ENCODE measurements around the gene TDP1. TPM values are rescaled to one million over a fixed set of nuclear protein-coding genes. Genes with fewer than 3 reads are reported as not detected.
A peak's percentile ranks its signal among the peaks of the same experiment; 100 is the strongest.

Gene TDP1
- total and polyA plus RNA-seq, 2 of the 13 experiments (the other 11 are each of a cell fraction or from before 2014, with no cell fraction given): 16.4 to 31.2 TPM

DNA sequence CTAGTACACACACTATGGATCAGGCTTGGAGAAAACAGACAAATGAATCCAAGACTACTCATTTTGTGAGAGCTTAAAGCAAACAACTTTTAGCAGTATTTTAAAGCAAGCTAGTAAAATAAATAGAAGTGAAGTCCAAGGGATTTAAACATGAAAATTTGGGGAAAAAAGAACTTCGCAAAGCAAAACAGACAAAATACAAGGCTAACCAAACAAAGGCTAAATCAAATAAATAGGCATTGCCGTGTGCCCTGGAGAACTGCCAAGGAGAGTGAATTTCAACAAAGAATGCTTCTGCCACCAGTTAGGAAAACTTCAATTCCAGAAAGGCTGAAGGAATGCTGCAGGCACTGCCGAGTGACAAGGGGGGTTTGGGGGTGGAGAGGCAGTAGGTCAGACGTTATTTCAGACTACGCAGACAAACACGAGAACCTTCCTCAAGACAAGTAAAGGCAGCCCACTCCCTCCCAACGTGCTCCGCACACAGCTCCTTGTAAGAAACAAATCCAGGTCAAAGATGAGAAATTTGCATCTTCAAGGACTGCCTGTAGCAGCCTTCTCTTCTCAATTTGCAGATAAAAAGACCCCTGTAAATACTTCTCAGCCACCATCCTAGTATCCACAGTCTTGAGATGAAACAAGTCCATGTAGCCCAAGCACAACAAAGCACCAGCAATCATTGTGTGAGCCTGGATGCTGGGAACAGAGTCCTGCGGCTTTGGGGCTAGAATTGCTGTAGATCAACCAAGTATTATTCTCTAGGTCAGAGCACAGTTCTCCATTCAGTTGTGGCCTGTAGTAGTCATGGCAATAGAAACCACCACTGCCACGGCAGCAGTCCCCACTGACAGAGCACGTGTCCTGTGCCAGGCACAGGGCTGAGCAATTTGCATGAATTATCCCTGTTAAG, 44.5 kb upstream of the TDP1 start (continued):
- TF ChIP-seq ETV5 (CRISPR knock-in tag; IDR thresholded peaks at IDR 0.05; ENCODE audit: borderline replicate concordance): no peak
- TF ChIP-seq, protein P1, sequence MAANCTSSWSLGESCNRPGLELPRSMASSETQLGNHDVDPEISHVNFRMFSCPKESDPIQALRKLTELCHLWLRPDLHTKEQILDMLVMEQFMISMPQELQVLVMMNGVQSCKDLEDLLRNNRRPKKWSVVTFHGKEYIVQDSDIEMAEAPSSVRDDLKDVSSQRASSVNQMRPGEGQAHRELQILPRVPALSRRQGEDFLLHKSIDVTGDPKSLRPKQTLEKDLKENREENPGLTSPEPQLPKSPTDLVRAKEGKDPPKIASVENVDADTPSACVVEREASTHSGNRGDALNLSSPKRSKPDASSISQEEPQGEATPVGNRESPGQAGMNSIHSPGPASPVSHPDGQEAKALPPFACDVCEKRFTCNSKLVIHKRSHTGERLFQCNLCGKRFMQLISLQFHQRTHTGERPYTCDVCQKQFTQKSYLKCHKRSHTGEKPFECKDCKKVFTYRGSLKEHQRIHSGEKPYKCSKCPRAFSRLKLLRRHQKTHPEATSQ (CRISPR knock-in tag; IDR thresholded peaks at IDR 0.05; ENCODE audit: borderline replicate concordance): no peak
- TF ChIP-seq ZNF777 (CRISPR knock-in tag; IDR thresholded peaks at IDR 0.05): no peak
- TF ChIP-seq ZNF235 (CRISPR knock-in tag; IDR thresholded peaks at IDR 0.05; ENCODE audit: borderline replicate concordance): no peak
- no peak for TF ChIP-seq ZFP36L2 (CRISPR knock-in tag; IDR thresholded peaks at IDR 0.05)
- TF ChIP-seq ZNF274 (CRISPR knock-in tag; IDR thresholded peaks at IDR 0.05): no peak
- peak; percentile 25; the same call in 1 of the 2 replicates for TF ChIP-seq FOXC1 (CRISPR knock-in tag; IDR thresholded peaks at IDR 0.05; ENCODE audit: borderline replicate concordance)
- TF ChIP-seq ZNF646 (CRISPR knock-in tag; IDR thresholded peaks at IDR 0.05): no peak
- no peak for TF ChIP-seq ZNF562 (CRISPR knock-in tag; IDR thresholded peaks at IDR 0.05; ENCODE audit: borderline replicate concordance)
- TF ChIP-seq SMC3 (IDR thresholded peaks at IDR 0.05; ENCODE audit: low read length): no peak
- no peak for TF ChIP-seq TP53 (CRISPR knock-in tag; conservative IDR thresholded peaks at IDR 0.05)
- no peak for TF ChIP-seq GTF3A (CRISPR knock-in tag; conservative IDR thresholded peaks at IDR 0.05)
- TF ChIP-seq CAMTA2 (CRISPR knock-in tag; IDR thresholded peaks at IDR 0.05; ENCODE audit: borderline replicate concordance): no peak
- TF ChIP-seq, protein P2, sequence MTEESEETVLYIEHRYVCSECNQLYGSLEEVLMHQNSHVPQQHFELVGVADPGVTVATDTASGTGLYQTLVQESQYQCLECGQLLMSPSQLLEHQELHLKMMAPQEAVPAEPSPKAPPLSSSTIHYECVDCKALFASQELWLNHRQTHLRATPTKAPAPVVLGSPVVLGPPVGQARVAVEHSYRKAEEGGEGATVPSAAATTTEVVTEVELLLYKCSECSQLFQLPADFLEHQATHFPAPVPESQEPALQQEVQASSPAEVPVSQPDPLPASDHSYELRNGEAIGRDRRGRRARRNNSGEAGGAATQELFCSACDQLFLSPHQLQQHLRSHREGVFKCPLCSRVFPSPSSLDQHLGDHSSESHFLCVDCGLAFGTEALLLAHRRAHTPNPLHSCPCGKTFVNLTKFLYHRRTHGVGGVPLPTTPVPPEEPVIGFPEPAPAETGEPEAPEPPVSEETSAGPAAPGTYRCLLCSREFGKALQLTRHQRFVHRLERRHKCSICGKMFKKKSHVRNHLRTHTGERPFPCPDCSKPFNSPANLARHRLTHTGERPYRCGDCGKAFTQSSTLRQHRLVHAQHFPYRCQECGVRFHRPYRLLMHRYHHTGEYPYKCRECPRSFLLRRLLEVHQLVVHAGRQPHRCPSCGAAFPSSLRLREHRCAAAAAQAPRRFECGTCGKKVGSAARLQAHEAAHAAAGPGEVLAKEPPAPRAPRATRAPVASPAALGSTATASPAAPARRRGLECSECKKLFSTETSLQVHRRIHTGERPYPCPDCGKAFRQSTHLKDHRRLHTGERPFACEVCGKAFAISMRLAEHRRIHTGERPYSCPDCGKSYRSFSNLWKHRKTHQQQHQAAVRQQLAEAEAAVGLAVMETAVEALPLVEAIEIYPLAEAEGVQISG (CRISPR knock-in tag; IDR thresholded peaks at IDR 0.05): peak; percentile 36; the same call in 1 of the 2 replicates
- no peak for TF ChIP-seq THAP11 (CRISPR knock-in tag; IDR thresholded peaks at IDR 0.05)
- TF ChIP-seq, protein P3, sequence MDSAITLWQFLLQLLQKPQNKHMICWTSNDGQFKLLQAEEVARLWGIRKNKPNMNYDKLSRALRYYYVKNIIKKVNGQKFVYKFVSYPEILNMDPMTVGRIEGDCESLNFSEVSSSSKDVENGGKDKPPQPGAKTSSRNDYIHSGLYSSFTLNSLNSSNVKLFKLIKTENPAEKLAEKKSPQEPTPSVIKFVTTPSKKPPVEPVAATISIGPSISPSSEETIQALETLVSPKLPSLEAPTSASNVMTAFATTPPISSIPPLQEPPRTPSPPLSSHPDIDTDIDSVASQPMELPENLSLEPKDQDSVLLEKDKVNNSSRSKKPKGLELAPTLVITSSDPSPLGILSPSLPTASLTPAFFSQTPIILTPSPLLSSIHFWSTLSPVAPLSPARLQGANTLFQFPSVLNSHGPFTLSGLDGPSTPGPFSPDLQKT (CRISPR knock-in tag; IDR thresholded peaks at IDR 0.05; ENCODE audit: borderline replicate concordance): no peak

Measured in HepG2 (cell line).